GM04504 (cell line): ENCODE measurements around the gene TWF2.
A peak's percentile ranks its signal among the peaks of the same experiment; 100 is the strongest.

Experiments
- DNase-seq: peaks from one replicate; pipeline ENCODE4 v3.0.0-alpha.2; 2012; ENCODE audit warnings: low read depth

The TWF2 gene

DNA sequence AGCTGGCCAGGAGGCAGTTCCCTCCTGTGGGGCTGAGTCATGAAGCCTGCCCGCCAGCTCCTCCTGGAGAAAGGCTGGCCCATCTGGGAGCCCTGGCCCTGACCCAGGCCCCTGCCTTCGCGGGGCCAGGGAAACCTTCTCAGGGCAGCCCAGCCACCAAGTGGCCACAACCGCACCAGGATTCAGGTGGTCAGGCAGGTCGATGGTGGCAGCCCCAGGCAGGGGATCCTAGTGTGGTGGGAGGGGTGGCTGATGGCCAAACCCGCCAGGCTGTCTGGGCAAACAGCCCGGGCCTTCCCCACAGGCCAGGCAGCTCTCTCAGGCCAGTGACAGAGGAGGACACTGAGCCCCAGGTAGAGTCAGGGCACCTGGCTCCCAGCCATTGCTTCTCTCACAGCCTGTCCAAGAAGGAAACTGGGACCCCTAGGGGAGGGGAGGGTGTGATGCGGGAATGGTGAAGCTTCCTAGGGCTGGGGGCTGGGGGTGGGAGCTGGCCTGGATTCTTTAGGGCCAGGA lies 1.2 kb downstream of the TWF2 start:
- peak; percentile 87 for DNase-seq

DNA sequence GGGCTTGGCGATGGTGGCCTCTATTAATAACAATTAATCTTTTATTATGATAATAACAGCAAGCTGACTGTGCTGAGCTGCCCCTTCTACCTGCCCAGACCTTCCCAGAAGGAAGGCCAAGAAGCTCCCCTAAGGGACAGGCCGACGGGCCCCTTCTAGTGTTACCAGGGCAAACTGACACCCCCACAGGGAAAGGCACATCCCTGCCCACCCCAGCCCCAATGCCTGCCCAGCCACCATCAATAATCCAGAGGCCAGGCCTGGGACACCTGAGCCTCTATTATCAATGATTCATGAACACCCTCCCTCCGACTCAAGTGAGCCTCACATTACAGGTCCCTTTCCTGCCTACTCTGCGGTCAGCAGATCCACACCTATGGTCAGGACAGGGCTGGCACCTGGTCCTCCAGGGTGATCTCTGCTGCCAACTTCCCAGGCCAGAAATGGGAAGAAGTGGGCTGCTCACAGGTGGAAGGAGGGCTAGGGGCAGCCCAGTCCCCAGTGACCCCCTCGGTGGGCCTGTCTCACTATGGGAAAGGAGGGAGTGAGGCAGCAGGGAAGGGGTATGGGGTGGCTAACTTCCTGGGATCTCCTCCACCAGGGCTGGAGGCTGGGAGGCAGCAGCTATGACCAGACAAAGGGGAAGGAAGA lies 1.8 kb downstream of the TWF2 start:
- DNase-seq, result no peak

DNA sequence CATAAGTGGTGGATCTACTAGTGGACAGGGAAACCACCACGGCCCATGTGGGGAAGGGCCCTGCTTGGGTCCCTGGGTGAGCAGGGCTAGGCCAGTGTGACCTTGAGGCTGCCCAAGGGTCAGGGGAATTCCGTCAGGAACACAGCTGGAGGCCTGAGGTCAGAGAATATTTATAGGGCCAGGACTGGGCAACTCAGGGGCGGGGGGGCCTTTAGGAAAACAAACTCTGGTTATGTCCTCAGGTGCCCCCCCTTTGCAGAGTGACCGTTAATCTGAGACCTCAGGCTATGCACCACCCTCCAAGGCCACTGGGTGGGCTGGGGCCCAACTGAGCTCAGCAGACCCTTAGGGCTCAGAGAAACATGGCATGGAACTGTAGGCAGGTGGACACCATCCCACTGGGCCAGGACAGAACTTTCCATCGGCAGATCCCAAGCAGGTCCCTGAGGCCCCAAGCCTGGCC lies 2.5 kb downstream of the TWF2 start:
- no peak for DNase-seq

DNA sequence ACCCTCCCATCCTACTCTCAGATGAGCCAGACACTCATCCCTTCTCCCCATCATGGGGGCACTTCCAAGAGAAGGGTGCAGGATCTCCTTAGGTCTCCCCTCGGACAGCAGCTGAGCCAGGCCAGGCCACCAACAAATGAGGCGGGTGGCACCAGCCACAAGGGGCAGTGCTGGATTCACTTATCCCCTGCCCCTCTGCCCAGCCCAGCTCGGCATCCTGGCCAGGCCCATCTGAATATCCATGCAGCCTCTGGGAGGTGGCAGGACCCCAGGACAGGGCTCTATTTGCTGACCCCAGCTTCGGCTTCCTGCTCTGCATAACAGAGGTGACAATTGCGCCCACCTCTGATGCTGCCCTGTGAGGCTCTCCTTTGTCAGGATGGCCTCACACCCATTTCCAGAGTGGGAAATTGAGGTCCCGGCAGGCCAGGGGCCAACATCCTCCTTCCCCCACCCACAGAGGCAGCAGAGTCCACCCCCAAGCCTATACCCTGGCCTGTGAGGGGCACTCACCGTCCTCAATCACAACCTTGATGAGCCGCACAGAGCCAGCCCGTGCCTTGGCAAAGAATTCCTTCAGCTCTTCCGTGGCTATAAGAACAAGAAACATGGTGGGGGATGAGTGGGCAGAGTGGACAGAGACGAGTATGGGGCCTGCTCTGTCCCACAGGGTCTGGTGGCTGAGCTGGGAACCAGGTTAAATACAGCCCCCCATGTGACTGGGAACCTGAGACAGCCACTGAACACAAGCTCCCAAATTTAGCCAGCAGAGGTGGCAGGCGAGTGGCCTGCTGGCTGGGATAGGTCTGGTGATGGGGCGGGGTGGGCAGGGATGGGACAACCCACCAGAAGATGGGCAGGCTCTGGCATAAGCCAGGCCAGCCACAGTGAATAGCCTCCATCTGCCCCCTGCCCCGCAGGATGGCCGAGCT lies 4.2 kb downstream of the TWF2 start:
- no peak for DNase-seq

DNA sequence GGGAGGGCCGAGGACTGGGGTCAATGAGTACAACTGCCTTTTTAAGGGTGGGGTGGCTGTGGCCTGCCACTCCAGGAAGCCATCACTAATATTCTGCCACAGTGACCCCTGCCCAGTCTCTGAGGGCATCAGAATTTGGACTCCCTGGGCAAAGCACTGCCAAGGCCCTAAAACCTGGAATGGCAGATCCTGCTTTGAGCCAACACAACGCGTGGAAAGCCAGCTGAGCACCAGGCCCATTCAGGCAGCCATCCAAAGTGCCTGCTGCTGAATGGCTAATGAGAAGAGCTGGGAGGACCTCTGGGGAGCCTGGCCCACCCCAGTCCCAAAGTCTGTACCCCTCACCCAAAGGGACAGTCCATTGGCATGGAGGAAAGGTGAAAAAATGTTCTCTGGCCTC lies 5.0 kb downstream of the TWF2 start:
- DNase-seq, result no peak

DNA sequence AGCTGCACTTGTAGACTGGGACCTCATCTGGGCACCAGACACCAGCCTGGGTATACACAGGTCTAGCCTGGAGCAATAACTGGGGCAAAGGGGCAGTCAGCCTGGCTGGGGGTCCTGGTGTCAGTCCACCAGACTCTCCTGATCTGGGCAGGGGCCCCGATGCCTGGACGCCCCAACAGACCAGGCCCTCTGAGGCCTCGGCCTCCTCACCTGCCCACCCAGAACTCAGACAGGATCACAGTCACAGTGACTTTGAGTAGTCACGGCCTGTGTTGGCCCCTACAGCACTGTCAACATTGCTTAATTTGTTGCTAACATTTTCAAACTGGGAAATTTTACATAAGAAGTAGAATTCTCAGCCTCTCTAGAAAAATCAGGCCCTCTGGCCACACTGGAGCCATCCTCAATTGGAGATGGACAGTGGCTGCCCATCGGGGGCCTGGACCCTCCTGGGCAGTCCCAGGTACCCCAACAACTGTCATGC lies 5.8 kb downstream of the TWF2 start:
- no peak for DNase-seq

DNA sequence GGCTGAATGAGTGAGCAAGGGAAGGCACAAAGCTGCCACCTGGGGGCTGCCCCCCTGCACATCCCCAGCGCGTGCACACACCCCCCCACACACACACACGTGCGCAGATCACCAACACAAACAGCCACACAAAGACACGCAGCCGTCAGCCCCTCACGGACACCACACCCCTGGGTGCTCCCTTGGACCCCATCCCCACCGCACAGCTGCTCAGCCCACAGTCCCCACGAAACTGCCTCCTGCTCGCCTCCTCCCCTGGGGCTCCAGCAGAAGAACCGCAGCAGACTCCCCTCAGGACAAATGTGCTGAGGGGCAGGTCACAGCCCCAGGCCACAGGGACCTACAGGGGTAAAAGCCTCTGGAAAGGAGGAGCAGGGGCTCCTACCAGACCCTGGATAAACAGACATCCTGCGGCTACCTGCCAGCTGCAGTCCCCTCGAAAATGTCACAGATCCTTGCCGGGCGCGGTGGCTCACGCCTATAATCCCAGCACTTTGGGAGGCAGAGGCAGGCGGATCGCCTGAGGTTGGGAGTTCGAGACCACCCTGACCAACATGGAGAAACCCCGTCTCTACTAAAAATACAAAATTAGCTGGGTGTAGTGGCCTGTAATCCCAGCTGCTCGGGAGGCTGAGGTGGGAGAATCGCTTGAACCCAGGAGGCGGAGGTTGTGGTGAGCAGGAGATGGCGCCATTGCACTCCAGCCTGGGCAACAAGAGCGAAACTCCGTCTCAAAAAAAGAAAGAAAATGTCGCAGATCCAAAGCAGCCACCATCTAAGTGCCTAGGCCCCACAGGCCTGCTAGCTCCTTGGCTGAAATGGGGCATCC lies 6.5 kb downstream of the TWF2 start:
- DNase-seq, result no peak

DNA sequence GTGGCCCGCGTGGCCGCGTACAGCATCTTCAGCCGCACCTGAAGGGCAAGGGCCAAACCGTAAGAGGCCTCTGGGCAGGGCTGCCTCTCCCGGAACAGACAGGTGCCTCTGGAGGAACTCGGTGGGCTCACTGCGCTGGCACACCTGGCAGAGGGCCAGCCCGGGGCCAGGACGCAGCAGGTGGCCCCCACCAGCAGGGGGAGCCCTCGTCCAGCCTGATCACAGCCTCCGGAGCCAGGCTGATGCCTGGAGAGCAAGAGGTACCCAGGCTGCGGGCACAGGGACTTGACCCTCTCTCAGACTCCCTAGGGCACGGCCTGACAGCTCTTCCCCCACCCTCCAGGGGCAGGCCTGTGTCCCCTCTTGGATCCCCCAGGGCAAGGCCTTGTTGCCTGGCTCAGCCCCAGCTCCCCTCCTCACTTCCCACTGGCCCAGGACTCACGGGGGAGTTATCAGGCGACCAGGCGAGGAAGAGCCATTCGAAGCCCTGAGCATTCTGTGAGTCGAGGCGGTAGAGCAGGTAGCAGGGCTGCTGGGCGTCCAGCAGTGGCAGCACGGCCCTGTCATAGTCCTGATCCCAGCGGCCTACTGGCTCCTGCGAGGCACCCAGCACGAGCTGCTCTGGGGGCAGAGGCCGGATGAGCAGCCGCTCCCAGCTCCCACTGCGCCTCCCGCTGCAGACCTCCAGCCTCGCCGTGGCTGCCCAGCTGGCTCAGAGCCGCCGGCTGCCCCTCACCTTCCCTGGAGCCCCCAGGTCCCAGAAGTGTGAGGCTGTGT lies 7.3 kb downstream of the TWF2 start:
- no peak for DNase-seq

DNA sequence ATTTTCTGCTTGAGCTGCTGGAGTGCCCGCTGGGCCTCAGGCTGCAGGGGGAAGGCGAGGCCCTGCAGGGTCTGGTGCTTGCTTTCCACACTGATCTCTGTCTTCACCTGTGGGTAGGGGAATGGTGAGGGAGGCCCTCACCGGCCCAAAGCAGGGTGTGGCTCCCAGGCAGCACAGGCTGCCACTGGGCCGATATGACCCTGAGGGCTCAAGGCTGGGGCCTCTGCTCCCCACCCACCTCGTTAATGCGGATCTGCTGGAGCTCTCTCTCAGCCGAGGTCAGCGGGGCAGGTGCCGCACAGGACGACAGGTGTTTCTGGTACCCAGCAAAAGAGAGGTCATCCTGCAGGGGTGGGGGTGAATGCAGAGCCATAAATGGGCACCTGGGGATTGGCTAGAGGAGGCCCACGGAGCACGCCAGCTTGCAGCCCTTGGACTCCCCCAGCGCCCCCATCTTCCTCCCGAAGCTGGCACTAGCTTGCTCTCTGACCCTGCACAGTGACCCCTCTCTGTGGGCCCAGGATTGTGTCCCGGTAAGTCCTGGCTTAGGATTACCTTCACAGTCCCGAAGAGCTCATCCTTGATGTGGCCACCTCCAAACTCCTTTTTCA lies 8.0 kb downstream of the TWF2 start:
- DNase-seq, result no peak

DNA sequence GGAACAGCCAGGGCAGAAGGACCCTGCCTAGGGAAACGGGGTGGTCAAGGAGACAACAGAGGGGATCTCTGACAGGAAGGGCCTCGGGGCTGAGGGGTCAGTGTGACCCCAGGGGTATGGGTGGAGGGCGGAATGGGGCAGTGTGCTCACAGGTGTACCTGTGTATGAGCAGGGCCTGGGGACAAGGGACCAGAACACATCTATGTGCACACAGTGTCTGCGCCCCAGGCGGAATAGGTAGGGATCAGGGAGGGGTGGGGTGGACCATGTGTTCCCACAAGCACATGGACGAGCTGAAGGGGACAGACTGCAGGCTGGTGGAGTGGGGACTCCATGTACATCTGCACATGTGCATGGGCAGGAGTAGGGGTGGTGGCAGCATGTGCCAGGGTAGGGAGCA lies 8.5 kb downstream of the TWF2 start:
- no peak for DNase-seq

DNA sequence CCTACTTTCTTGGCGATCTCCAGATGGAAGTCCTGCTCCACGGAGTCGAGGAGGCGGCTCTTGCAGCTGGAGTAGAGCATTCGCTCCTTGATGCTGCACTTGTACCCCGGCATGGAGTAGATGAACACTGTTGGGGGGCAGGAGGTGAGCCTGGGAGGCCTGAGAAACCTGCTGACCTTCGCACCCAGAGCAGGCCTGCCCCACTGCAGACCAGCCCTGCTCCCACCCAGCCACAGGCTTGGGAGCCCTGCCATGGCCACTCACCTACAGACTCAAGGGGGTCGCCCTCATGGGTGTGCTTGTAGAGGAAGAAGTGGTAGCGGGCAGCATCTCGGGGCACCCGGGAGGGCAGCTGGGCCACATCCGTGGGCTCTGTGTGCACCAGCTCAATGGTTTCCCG lies 9.3 kb downstream of the TWF2 start:
- no peak for DNase-seq

DNA sequence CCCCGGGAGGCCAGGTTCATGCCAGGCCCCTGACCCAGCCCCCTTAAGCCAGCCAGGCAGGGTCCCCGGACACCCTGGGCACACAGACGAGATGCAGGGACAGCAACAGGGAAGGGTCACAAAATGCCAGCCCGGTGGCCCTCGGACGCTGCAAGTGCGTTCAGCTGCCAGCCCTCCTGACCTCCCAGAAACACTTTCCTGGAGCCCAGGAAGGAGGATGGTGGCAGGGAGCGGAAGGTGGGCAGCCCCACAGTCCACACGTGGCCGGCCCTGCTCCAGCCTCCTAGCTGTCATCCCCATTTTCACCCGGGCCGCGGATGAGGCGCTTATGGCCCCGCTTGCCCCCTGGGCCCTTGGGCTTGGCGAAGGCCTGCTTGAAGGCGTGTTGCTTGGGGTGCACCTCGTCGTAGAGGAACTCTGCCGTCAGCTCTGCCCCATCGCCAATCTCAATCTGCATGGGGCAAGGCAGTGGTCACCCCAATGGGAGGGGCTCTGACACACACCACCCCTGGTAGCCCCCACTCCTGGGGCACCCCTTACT lies 10.1 kb downstream of the TWF2 start:
- DNase-seq, result no peak

DNA sequence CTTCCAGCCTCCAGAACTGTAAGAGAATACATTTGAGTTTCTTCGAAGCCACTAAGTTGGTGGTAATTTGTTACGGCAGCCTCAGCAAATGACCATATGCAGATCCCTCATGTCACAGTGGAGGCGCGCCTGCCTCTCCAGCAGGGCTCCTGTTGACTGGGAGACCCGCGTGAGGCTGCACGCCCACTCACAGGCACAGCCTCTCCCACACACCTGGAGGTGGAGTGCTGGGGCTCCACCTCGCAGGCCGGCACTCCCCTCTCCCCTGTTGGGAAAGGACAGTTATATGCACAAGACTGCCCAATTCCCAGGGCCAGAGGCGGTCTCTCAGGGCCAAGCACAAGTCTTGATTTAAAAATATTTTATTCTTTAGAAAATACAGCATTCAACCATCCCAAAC lies 10.7 kb downstream of the TWF2 start:
- DNase-seq, result no peak

DNA sequence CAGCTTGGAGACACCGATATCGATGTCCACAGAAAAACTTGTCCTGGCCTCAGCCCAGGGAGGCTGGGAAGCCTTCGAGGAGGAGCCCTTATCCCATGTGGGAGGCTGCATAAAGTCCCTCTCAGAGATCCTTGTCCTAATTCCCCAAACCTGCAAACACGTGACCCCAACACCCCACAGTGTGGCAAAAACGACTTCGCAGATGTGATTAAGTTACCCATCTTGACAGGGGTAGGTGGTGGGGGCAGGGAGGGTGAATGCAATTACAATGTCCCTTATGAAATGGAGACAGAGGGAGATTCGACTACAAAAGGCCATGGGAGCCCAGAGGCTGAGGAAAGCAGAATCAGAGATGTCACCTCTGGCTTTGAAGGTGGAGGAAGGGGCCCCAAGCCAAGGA lies 11.2 kb downstream of the TWF2 start:
- DNase-seq, result no peak

DNA sequence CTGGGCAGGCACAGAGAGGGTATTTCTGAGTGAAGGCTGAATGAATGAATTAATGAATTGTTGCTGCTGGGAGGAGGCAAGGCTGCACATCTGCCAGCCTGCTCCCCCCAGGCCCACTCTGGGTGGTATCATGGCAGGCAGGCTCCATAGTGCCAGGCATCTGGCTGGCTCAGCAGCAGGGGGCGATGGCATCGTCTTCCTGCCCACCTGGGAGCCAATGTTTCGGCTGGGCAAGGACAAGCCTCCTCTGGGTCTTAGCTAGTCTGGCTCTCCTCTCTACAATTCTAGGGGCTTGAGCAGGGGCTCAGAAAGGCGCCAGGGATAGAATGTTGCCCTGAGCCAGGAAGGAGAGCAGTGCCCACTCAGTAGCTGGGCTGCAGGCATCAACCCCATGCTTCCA lies 11.8 kb downstream of the TWF2 start:
- DNase-seq, result no peak

DNA sequence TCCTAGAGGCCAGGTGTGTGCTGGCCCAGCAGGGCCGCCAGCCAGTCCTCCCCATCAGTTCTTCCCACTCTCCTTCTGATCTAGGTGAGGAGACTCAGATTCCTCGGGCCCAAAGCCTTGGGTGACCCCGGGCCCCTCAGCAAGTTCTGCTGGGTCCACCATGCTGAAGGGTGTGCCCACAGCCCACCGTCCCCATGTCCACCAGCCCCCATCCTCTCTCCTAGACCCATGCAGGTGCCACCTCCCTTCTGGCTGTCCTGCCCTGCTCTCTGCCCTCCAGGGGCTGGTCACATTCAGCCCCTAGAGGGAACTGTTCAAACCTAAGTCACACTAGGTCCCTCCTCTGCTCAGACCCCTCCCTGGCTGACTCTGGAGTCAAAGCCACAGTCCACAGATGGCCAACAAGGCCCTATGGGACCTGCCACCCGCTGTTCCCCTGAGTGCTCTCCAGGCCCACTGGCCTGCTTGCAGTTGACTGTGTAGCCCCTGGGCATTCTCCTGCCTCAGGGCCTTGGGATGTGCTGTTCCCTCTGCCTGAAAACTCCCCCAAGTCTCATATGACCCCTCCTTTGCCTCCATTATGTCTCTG lies 12.6 kb downstream of the TWF2 start:
- DNase-seq, result no peak

DNA sequence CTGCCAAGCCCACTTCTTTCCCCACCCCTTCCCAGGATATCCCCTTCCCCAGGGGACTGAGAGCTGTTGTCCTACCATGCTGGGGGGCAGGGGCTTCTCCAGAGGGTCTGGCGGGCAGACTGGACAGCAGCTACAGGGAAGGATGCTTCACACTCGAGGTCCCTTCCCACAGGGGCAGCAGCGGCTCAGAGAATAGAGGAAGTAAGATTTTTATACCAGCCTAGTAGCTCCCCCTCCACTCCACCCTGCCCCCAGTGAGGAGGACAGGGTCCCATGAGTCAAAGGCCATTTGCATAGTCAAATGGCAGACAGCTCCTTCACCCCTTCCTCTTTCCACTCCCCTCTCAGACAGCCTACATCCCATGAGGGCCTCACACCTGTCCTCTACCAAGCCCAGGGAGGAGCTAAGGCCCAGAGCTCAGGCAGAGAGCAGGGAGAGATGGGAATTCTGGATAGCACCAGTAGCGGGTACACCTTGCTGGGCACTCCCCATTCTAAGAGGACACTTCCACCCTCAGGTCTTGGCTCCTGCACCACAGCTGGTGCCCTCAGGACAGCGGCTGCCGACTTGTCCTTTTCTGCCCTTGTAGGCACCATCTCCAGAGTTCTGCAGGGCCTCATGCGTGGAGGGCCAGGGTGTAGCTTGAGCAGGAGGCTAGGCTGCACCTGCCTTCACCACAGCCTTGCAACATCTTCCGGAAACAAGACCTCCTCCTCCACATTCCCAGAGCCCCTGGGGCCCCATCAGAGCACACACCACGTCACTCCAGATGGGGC lies 13.3 kb downstream of the TWF2 start, which contains the start of gene TLR9:
TSS of gene TLR9 (minus strand) at position 194 of the 777 bp plus-strand sequence. CDS start at position 78, 116 bp downstream.
- no peak for DNase-seq

DNA sequence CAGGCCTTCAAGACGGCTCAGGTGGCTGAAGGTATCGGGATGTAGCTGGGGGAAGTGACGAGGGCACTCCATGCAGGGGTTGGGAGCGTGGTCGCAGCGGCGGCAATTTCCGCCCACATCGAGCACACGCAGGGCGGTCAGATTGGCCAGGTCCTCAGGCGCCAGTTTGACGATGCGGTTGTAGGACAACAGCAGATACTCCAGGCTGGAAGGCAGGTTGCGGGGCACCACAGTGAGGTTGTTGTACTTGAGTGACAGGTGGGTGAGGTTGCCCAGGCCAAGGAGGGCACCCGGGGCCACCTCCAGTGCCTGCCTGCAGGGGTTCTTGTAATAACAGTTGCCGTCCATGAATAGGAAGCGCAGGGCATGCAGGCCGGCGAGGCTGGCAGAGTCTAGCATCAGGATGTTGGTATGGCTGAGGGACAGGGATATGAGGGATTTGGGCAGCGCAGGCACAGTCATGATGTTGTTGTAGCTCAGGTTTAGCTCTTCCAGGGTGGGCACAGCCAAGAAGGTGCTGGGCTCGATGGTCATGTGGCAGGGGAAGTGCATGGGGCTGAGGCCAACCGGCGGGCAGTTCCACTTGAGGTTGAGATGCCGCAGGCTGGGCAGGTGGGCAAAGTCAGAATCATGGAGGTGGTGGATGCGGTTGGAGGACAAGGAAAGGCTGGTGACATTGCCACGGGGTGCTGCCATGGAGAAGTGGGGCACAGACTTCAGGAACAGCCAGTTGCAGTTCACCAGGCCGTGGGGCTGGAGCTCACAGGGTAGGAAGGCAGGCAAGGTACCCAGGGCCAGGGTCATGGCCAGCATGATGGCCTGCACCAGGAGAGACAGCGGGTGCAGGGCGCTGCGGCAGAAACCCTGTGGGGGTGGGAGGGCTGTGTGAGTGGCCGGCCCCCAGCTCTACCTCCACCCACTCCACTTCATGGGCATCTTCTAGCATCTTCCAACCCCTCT lies 15.2 kb downstream of the TWF2 start:
- no peak for DNase-seq
